T-helper 1 cell (primary cell): Measurements from ENCODE around the gene ENPP6.
"Not testable (repeated sequence)": the region's sequence is repeated elsewhere in the genome, so short reads cannot be mapped to it uniquely, and the experiment has no call there.

ENCODE experiments used
- DNase-seq, 5 donors: peaks; one replicate each; pipeline ENCODE4 v3.0.0-alpha.2; 2012 to 2020

ENPP6 gene

DNA sequence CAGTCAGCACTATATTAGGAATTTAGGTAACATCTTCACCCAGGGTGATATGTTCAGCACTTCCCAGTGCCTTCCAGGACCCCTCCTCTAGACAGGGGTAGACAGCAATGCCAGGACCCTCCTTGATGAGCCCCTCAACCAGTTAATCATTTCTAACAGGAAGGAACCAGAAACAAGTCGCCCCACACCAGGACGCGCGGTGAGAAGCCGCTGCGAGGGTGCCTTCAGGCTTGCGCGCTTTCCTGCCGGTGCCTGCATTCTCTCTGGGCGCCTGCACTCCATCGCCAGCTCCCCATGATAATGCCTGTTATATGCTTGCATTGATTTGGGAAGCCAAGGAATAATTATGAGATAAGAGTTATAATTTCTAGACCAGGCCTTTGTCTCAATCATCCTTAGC is 116.0 kb downstream of the ENPP6 start:
- DNase-seq: no peak

DNA sequence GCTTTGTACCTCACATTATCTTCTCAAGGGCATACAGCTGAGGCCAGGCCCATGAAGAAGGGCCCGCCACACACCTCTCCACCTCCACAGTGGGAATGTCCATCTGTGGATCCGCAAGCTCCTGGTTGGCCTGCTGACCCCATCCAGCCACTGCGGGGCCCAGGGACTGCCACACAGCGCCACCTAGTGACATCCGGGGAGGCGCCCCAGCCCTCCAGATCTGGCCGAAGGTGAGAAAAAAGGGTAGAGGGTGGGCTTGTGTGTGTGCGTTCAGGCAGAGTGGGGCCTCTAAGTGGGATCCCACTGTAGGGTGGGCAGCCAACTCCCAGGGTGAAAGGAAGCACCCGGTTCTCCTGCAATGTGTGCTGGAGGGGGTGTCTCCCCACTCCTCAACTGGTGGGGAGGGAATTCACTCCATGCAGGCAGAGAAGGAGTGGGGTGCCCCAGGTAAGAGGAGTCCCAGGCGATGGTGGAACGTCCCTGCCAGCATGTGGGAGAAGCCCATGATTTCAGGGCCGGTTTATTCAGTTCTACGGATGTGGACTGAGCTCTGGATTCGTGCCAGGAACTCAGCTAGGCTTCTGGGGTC is 117.3 kb downstream of the ENPP6 start:
- DNase-seq: peak in 3 of 5 donors; percentile 8 to 17 (median 17)

GRCh38 chr4:184099535-184099966 is 118.1 kb downstream of the ENPP6 start:
- no peak for DNase-seq

DNA sequence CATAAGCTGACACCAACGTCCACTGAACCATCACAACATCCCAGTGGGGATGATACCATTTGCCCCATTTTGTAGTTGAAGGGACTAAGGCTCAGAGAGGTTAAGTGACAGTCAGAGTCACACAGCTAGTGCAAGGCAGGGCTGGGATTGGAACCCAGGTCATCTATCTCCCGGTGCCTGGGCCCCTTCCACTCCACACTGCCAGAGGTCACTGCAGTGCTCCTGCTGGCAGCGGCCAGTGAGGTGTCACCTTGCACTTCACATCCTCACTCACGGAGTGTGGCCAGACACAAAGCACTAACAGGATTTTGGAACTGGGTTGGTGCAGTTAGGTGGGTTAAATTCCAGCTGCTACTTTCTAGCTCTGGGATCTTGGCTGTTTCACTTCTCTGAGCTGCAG is 118.7 kb downstream of the ENPP6 start:
- no peak for DNase-seq

GRCh38 chr4:184097815-184098214 is 119.9 kb downstream of the ENPP6 start:
- no peak for DNase-seq

DNA sequence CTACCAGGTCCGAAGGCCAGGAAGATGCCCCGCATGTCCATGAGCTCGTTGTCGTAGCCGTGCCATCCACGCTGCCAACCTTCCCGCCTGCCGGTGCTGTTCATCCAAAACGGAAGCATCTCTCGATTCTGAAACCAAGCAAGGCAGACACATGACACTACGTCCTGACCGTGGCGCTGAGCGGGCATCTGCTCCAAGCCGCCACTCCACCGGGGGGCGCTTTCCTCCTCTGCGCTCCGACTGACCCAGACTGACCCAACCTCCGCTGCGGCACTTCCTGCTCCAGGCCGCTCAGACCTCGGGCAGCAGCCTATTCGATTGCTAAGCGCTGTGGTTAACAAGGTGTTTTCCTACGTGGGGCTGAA is 120.5 kb downstream of the ENPP6 start:
- DNase-seq: peak in 1 of 5 donors; percentile 33

DNA sequence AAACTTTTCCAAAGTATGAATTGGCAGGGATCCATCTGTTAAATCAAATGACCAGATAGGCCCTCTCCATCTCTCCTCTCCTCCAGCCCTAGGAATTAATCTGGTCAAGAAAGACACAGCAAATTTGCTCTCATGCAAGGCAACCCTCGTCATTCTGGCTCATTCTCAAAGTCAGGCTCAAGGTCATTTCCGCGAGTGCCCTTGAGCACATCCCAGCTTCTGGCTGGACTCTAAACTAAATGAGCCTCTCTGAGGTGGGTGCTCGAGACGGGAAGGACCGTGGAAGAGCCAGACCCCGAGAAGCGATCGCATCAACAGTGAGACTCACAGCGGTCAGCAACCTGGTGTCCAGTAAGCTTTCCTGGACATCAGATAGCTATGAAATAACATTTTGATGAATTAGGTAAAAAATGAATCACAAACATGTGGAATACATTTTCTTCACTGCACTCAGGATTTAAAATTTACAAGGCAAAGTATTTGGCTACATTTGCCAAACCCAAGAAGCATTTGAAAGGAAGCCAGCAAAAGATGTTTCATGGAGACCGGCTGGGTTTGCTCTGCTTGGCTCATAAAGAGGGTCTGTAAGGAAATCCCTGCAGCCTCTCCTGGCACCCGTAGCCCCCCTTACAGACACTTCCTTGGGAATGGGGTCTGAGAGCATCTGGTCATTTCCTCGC is 121.0 kb downstream of the ENPP6 start:
- no peak for DNase-seq

DNA sequence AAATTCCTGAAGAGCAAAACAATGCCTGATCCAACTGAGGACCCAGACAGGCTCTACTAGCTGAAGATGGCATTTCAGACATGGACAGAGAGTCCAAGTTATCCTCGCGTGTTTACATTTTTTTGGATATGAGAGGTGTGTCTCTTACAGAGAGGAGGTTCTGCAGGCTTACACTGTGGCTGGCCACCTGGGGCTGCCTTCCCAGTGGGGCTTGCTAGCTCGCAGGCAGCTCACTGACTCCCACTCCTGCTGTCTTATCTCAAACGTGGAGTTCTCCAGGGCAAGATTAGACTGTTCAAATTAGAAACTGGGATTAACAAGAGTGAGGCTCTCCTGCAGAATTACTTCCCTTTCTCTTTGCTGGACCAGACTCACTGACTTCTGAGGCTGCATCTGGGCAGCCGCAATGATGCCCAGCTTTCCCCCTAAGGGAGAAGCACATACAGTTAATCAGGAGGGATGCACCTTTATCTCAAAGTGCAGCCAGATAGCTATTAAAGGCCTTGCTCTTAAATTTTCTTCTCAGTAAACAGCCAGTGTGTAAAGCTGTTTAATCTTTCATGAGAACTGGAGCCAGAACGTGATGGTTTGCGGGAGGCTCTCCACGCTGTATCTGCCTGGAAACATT is 123.0 kb downstream of the ENPP6 start:
- DNase-seq: no peak

GRCh38 chr4:184091986-184092385 is 125.7 kb downstream of the ENPP6 start:
- no peak for DNase-seq

DNA sequence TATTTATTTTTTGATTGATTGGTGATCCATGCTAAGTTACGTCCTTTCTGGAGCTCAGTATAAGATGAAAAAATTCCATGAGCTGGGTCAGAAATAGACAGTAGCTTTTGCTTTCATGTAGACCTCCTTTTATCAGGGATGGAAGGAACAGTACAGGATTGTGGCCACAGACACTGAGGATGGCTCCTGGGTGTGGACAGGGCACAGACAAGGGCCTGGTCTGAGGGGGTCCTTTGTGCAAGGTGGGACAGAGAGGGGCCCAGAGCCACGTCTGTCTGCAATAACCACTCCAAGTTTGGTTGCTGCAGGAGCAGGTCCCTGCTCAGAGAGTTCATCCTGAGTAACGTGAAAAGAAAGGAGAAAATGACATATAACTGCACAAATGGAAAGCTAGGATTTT is 127.1 kb downstream of the ENPP6 start:
- no peak for DNase-seq

GRCh38 chr4:184080674-184081073 is 137.0 kb downstream of the ENPP6 start:
- DNase-seq: no peak

DNA sequence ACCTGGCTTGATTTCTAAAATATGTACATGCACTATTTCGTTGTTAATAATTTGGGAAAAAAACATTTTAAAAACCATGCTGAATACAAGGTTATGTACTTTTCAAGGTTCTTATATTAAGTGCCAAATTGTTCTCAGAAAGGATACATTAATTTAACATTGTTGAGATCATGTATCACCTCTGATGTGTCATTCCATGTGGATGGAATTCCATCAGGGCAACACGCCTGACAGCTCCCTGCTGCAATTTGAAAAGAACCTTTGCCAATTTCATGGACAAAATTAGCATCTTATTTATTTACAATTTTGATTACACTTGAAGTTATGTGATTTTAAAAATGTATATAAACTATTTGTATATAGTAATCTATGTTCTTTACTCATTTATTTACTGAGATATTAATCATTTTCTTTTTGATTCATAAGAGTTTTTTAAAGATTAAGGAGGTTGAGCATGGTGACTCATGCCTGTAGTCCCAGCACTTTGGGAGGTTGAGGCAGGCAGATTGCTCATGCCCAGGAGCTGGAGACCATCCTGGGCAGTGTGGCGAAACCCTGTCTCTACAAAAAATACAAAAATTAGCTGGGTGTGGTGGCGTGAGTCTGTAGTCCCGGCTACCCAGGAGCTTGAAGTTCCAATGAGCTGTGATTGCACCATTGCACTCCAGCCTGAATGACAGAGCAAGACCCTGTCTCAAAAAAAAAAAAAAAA is 142.8 kb downstream of the ENPP6 start:
- no peak for DNase-seq

GRCh38 chr4:184067931-184068554 is 149.6 kb downstream of the ENPP6 start:
- DNase-seq: no peak

- no peak for DNase-seq
Observed at GRCh38 chr4:184066584-184067300, 150.9 kb downstream of the ENPP6 start.

DNA sequence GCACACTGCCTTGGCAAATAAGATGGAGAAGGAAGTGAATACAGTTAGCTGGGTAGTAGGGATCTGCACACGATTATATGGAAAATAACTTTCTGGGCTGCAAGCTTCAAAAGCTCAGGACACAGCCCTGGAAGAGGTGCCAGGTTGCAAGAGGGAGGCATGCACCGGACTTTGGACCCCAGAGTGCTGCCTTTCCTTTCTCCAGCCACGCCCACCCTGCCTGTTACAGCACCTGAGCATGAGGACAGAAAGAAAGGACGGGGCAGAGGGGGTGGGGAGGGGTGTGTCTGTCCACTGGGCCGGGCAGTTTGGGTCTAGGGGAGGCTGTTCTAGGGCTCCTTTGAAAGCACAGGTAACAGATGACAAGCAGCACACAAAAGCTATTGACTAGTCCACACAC is 152.8 kb downstream of the ENPP6 start:
- no peak for DNase-seq

- no peak for DNase-seq
Observed at GRCh38 chr4:184062769-184063168, 154.9 kb downstream of the ENPP6 start.

GRCh38 chr4:184061582-184061981 is 156.1 kb downstream of the ENPP6 start:
- DNase-seq: no peak

DNA sequence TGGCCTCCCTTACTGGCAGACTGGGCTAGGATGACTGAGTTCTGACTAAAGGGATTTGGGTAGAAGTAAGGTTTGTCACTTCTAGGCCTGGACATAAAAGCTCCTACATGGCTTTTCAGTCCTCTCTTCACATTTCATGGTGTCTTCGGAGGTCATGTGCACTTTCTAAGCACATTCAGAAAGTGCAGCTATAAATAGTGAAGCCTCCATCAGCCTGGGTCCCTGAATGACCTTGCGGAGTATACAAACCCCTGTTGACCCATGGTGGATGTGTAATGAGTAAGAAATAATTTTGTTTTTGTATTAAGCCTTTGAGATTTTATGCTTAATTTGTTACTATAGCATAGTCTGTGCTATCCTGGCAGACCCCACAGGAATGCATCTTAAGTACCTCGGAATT is 158.6 kb downstream of the ENPP6 start:
- no peak for DNase-seq

DNA sequence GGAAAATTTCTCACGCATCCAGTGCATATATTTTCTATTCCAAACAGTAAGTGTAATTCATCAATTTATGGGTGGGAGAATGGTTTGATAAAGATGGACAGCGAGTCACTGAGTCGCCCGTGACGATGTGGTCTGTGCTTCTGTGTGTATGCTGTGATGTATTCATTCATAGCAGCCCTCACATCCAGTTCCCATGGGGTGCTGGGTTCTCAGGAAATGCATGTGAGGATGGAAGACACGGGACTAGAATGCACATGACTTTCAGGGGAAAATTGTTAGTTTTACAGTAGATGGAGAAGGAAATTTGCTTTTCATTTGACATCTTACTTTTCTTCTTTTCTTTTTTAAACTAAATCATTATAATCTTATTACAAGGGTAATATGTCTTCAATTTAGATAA is 159.6 kb downstream of the ENPP6 start:
- DNase-seq: no peak

GRCh38 chr4:184056877-184057276 is 160.8 kb downstream of the ENPP6 start:
- DNase-seq: no peak

DNA sequence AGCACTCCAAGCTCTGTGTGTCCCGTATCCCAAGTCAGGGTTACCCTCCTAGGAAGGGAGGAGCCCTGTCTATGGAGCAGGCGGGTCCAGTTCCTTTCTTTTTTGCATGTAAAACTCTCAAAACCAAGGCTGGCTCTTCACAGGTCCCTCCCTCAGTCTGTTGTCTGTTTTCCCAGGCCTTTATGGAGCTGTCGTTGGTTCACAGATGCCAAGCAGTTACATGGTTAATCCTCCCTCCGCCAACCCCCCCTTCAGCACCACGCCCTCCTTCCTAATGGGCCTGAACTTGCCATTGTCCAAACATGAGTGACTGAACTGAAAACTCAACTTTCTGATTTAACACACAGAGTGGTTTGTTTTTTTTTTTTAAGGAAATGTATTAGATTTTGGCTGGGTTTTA is 164.2 kb downstream of the ENPP6 start:
- DNase-seq: no peak

- DNase-seq: no peak
Observed at GRCh38 chr4:184052616-184053015, 165.1 kb downstream of the ENPP6 start.

DNA sequence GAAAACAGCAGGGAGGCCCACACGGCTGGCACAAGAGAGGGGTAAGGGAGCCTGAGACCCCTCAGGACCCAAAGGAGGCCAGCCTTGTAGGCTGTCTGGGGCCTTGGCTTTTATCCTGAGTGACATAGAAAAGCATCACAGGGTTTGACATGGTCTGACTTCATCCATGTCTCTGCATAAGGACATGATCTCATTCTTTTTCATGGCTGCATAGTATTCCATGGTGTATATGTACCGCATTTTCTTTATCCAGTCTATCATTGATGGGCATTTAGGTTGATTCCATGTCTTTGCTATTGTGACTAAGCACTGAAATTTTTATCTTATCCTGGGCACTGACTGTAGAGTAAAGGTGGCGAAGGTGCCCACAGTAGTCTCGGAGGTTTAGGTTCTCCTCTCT is 166.4 kb downstream of the ENPP6 start:
- not testable (repeated sequence) for DNase-seq
